ENCODE measurements around the gene MTNR1B.

GRCh38 chr11:93005239-93005638 is 35.8 kb downstream of the MTNR1B start:
- TF ChIP-seq CTCF (IDR thresholded peaks at IDR 0.05; ENCODE audit: insufficient read depth, low read length): no peak
- no peak for TF ChIP-seq POLR2AphosphoS5 (IDR thresholded peaks at IDR 0.05; ENCODE audit: low read depth)
- TF ChIP-seq SPI1 (IDR thresholded peaks at IDR 0.05; ENCODE audit: borderline replicate concordance, low read depth): no peak
- no peak for TF ChIP-seq REST (IDR thresholded peaks at IDR 0.05; ENCODE audit: insufficient replicate concordance, low read depth)
- TF ChIP-seq GABPA (IDR thresholded peaks at IDR 0.05; ENCODE audit: low read depth): no peak
